Pancreas (tissue), 10 donors: ENCODE measurements around the gene ABCG1. TPM values are rescaled to one million over a fixed set of nuclear protein-coding genes. Genes with fewer than 3 reads are reported as not detected.

Source experiments
- ATAC-seq, 4 donors: fragments of 200-7000 bp; cut with Tn5 transposase; one replicate each; pipeline versions ENCODE4 v1.8.0 to v1.9.1; 2020; ENCODE audit warnings: mild to moderate bottlenecking in 4 of 4, moderate library complexity in 4 of 4
- DNase-seq, 6 donors: peaks; one replicate each; pipeline ENCODE4 v3.0.0-alpha.2; 2020
- FAIRE-seq: peaks from 2 replicates; lab custom pipeline; 2012; peaks lifted over from hg19 to GRCh38; lab: Jason Lieb, UNC
- H3K27ac ChIP-seq, 4 donors: fragments of 200-600 bp; sonication (generic); 1 replicate in 3 of 4; 2 replicates in 1 of 4; pipeline versions ENCODE4 v1.5.0 to v1.8.0; 2020
- H3K27me3 ChIP-seq, 4 donors: fragments of 200-600 bp; one replicate each; pipeline ENCODE4 v1.8.0; 2021
- H3K36me3 ChIP-seq, 3 donors: fragments of 200-600 bp; sonication (generic) in 1 of 3; one replicate each; pipeline versions ENCODE4 v1.5.0 to v1.8.0; 2020 to 2021
- H3K4me1 ChIP-seq, 3 donors: fragments of 200-600 bp; one replicate each; pipeline ENCODE4 v1.8.0; 2021
- H3K4me3 ChIP-seq, 4 donors: fragments of 200-600 bp; sonication (generic) in 2 of 4; one replicate each; pipeline versions ENCODE4 v1.5.0 to v1.8.0; 2020 to 2021
- H3K9me3 ChIP-seq, 4 donors: fragments of 200-600 bp; one replicate each; pipeline ENCODE4 v1.8.0; 2021
- WGBS, 2 donors: extraction: QIAGEN DNeasy Blood & Tissue Kit; methylation state at CpG; one replicate each; pipeline ENCODE4 v1.1.7; 2013; 5-methylcytosine and 5-hydroxymethylcytosine counted together
- intact Hi-C, 3 donors: fragments of 100-400 bp; cut with DNase I; formaldehyde crosslinking; loops; one replicate each; pipeline versions ENCODE4 v1.11.1 to v1.14.2; 2022
- polyA plus RNA-seq, 2 donors: library from polyadenylated mRNA; stranded (reverse); fragments of 200-250 nt; gene quantifications; one replicate each; pipeline ENCODE4 v1.2.3, GENCODE V29; 2013
- total RNA-seq, 6 donors: library from RNA; stranded (reverse); fragmentation: NEBNext Ultra II Directional in 4 of 6; extraction: Animal tissue kit (Norgen Biotek cat#: 25700) in 4 of 6; gene quantifications; one replicate each; pipeline versions ENCODE4 v1.2.1 to v1.2.4, GENCODE V29; 2021 to 2023
- TF ChIP-seq, protein P1 (sequence below), 4 donors: fragments of 200-600 bp; sonication (generic) in 3 of 4; IDR thresholded peaks; one replicate each; pipeline versions ENCODE4 v1.5.0 to v1.8.0; 2021; ENCODE audit warnings: antibody characterized with exemption in 4 of 4
- donor health status: healthy with polysubstance abuse.
- donor health status: DM: no; HTN: no; CAD: no; lungs with moderate emphysema.
- donor health status: DM: no; HTN: no; CAD: no.
- donor health status: control.
- donor health status: control.
- donor health status: Bipolar disorder and iron deficiency.
- donor health status: DM: yes; HTN: yes; CAD: no.
- donor health status: DM: no; HTN: no; CAD: no.
- donor health status: DM: no; HTN: no; CAD: no.
- donor health status: DM: yes; HTN: yes; CAD: no.

The ABCG1 gene
- total and polyA plus RNA-seq, 8 donors: 1.6 to 10.3 (median 4.2) TPM

DNA sequence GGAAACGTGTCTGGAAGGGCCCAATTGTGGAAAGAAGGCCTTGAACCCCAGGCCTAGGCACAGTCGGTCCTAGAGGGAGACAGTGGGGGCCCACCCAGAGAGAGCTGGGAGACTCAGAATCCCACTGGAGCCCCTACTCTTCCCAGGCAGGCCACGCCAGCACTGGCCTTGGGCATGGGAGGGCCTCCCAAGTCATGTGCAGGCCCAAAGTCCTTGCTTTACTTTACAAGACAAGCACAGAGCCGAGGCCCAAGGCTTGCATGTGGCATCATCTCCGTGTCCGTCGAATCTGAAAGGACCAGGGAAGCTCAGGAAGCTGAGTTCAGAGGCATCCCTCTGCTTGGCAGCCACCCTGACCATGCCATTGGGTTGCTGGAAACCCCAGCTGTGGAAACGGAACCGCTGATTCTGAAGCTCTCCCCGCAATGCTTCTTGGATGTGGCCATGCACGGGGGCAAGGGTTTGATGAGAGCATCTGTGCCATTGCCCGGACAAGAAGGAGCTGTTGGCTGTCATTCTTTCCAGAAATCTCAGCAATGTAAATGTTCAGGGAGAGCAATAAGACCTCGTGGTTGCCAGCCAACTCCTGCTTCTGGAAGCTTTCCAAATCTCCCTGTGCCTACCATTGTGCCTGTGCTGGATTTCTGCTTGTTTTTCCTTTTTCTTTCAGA lies 32.8 kb downstream of the ABCG1 start:
- DNase-seq (peak in 1 of 6 donors; percentile 11), FAIRE-seq (no peak), ATAC-seq (peak in 2 of 4 donors; percentile 22 to 28)
- H3K9me3 ChIP-seq: no peaks in the 10 kb centered on the region
- WGBS, 2 donors: 84% methylated on average over 13 of the region's 13 CpGs
- H3K4me1 ChIP-seq: no peaks in the 10 kb centered on the region
- no peaks in the 10 kb centered on the region for H3K27me3 ChIP-seq
- no peak overlapping the region for H3K4me3 ChIP-seq
- intact Hi-C loops: no loop called here
- no peak overlapping the region for H3K27ac ChIP-seq
- no peaks in the 10 kb centered on the region for H3K36me3 ChIP-seq
- TF ChIP-seq, protein P1, sequence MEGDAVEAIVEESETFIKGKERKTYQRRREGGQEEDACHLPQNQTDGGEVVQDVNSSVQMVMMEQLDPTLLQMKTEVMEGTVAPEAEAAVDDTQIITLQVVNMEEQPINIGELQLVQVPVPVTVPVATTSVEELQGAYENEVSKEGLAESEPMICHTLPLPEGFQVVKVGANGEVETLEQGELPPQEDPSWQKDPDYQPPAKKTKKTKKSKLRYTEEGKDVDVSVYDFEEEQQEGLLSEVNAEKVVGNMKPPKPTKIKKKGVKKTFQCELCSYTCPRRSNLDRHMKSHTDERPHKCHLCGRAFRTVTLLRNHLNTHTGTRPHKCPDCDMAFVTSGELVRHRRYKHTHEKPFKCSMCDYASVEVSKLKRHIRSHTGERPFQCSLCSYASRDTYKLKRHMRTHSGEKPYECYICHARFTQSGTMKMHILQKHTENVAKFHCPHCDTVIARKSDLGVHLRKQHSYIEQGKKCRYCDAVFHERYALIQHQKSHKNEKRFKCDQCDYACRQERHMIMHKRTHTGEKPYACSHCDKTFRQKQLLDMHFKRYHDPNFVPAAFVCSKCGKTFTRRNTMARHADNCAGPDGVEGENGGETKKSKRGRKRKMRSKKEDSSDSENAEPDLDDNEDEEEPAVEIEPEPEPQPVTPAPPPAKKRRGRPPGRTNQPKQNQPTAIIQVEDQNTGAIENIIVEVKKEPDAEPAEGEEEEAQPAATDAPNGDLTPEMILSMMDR (IDR thresholded peaks at IDR 0.05): no peak

DNA sequence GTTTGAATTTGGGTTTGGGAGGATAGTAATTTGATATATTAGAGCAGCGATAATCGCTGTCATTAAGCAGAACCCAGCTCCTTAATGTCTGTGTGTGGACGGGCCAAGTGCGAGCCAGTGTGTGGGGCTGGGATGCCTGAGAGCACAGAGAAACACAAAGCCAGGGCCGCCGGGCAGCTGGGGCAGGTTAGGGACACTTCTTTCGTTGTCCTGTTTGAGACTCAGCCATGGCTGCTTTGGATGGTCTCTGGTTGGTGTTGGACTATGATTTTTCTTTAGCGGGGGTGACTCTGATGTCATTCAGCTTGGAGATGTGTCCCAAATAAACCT lies 33.4 kb downstream of the ABCG1 start:
- Histone ChIP-seq H3K4me3 (no peak overlapping the region), H3K4me1 (no peaks in the 10 kb centered on the region), H3K36me3 (no peaks in the 10 kb centered on the region), H3K27ac (no peak overlapping the region), H3K9me3 (no peaks in the 10 kb centered on the region), H3K27me3 (no peaks in the 10 kb centered on the region)
- FAIRE-seq (no peak), ATAC-seq (peak in 1 of 4 donors; percentile 8), DNase-seq (peak in 1 of 6 donors; percentile 10)
- 92 to 98% methylated on average over 8 of the region's 8 CpGs for WGBS, 2 donors
- TF ChIP-seq, protein P1 (IDR thresholded peaks at IDR 0.05): no peak
- intact Hi-C loops: no loop called here

DNA sequence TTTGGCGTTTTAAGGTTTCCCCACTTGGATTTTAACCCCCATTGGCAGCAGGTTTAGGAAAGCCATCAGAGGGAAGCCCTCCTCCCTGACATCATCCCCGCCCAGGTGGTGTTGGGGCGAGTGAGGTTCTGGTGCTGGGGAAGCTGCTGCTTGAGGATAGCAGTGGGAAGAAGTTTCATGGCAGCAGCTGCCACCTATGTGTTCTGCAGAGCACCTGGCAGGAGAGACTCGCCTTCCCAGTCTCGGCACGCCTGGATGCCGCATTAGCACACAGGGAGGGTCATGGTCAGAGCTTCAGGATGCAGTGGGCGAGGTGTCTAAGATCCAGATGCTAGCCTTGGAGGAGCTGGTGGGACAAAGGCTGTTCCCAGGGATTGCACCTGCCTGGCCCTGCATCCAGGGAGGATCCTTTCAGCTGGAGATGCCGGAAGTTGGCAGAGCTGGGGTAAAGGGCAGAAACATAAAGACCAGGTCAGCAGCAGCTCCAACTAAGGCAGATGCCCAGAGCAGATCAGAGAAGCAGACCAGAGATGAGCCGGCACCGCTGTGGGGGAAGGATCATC lies 33.9 kb downstream of the ABCG1 start:
- DNase-seq: peak in 4 of 6 donors; percentile 59 to 75 (median 68)
- H3K4me3 ChIP-seq: no peak overlapping the region
- no peak overlapping the region for H3K27ac ChIP-seq
- intact Hi-C loops: no loop called here
- H3K9me3 ChIP-seq: no peaks in the 10 kb centered on the region
- ATAC-seq: peak; percentile 61 to 92 (median 90)
- TF ChIP-seq, protein P1 (IDR thresholded peaks at IDR 0.05): no peak
- H3K27me3 ChIP-seq: no peaks in the 10 kb centered on the region
- H3K4me1 ChIP-seq: no peaks in the 10 kb centered on the region
- no peaks in the 10 kb centered on the region for H3K36me3 ChIP-seq
- no peak for FAIRE-seq
- WGBS, 2 donors: 45 to 50% methylated on average over 11 of the region's 11 CpGs

DNA sequence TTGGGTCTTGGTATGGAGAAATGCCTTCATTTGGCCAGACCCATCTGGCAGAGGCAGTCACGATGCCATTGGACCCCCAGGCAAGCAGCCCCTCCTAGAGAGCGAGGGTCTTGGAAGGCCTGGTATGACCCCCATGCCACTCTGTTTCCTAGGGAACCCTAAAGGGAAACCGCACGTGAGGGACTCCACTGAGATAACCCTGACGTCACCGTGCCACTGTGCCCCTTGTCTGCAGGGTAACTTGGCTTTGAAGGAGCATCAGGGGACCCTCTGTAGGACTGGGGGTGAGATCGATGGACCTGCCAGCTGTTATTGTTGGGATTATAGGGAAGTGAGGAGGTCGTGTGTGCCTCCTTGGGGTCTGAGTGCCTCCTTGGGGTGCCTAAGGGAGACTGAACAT lies 34.5 kb downstream of the ABCG1 start:
- FAIRE-seq (no peak), DNase-seq (peak in 2 of 6 donors; percentile 6 to 17), ATAC-seq (no peak)
- Histone ChIP-seq H3K4me1 (no peaks in the 10 kb centered on the region), H3K27me3 (no peaks in the 10 kb centered on the region), H3K36me3 (no peaks in the 10 kb centered on the region), H3K4me3 (no peak overlapping the region), H3K9me3 (no peaks in the 10 kb centered on the region), H3K27ac (no peak overlapping the region)
- TF ChIP-seq, protein P1 (IDR thresholded peaks at IDR 0.05): no peak
- intact Hi-C loops: no loop called here
- 77 to 82% methylated on average over 8 of the region's 8 CpGs for WGBS, 2 donors

DNA sequence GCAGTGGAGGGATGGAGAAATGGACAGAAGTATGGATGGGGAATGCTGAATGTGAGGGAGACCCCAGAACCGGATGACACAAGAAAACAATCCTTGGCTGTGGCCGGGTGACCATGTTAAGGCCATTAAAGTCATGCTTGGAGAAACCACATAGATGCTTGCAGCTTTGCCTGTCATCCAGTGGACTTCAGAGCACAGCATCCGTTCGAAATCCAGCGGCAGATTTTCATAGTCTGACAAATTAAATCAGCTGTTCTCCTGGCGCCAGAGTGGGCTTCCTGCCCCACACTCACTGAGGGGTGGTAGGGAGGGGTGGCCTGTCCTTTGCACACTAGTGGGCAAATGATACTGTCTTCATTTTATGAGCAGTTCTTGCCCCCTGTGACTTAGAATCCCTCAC lies 35.1 kb downstream of the ABCG1 start:
- Histone ChIP-seq H3K4me3 (no peak overlapping the region), H3K36me3 (no peaks in the 10 kb centered on the region), H3K27me3 (no peaks in the 10 kb centered on the region), H3K27ac (no peak overlapping the region), H3K4me1 (no peaks in the 10 kb centered on the region), H3K9me3 (no peaks in the 10 kb centered on the region)
- FAIRE-seq (no peak), ATAC-seq (no peak), DNase-seq (peak in 2 of 6 donors; percentile 1 to 15)
- intact Hi-C loops: loop anchor here in 1 of 3 donors (2.0 kb wide), 1 partner anchor 107 kb away; no protein-coding TSS in a partner anchor
- TF ChIP-seq, protein P1 (IDR thresholded peaks at IDR 0.05): no peak
- WGBS, 2 donors: 74 to 80% methylated on average over 6 of the region's 6 CpGs
